Lower leg skin (tissue), 4 donors: ENCODE data around the gene UEVLD. TPM values are rescaled to one million over a fixed set of nuclear protein-coding genes. Genes with fewer than 3 reads are reported as not detected.

Experiments
- DNase-seq, 2 donors: peaks; one replicate each; pipeline ENCODE4 v3.0.0-alpha.2; 2019; ENCODE audit warnings: low spot score in 2 of 2
- H3K4me3 ChIP-seq: fragments of 200-600 bp; sonication (generic); 2 replicates; pipeline ENCODE4 v1.5.1; 2017; ENCODE audit warnings: mild to moderate bottlenecking, low read depth; ENCODE audit not compliant: poor library complexity, severe bottlenecking
- CTCF ChIP-seq, 3 donors: fragments of 450-650 bp; IDR thresholded peaks; one replicate each; pipeline ENCODE4 v1.5.1; 2016; ENCODE audit warnings: antibody characterized with exemption in 3 of 3, mild to moderate bottlenecking in 3 of 3, moderate library complexity in 2 of 3
- POLR2A ChIP-seq, 2 donors: fragments of 450-650 bp; IDR thresholded peaks; one replicate each; pipeline ENCODE4 v1.6.1; 2016 to 2017; ENCODE audit warnings: antibody characterized with exemption in 2 of 2, mild to moderate bottlenecking in 1 of 2, moderate library complexity in 1 of 2
- WGBS, 2 donors: methylation state at CpG; one replicate each; pipeline ENCODE4 v1.1.5; 2018; 5-methylcytosine and 5-hydroxymethylcytosine counted together
- intact Hi-C: fragments of 100-400 bp; cut with DNase I; formaldehyde crosslinking; loops from one replicate; pipeline ENCODE4 v1.15.0; 2023; ENCODE audit warnings: low total_unique reads
- total RNA-seq, 4 donors: library from RNA; depleted of rRNA; stranded (reverse); fragments of >200 nt; gene quantifications; one replicate each; pipeline ENCODE4 v1.1.0, GENCODE V29; 2016

The UEVLD gene
- total RNA-seq, 4 donors from 2014 or later, result 21.4 to 50.2 (median 31.3) TPM

GRCh38 chr11:18567081-18567480 lies 21.5 kb downstream of the UEVLD start:
- TF ChIP-seq POLR2A (IDR thresholded peaks at IDR 0.05) (no peak), CTCF (IDR thresholded peaks at IDR 0.05) (no peak)
- 75 to 79% methylated on average over 3 of the region's 3 CpGs for WGBS, 2 donors
- DNase-seq, result no peak
- no peak overlapping the region for H3K4me3 ChIP-seq
- intact Hi-C loops, result no loop called here

- no peak for DNase-seq
- intact Hi-C loops, result no loop called here
- TF ChIP-seq POLR2A (IDR thresholded peaks at IDR 0.05) (no peak), CTCF (IDR thresholded peaks at IDR 0.05) (no peak)
- no peak overlapping the region for H3K4me3 ChIP-seq
Observed at GRCh38 chr11:18566406-18566805, 22.1 kb downstream of the UEVLD start.

- H3K4me3 ChIP-seq, result no peak overlapping the region
- DNase-seq, result no peak
- TF ChIP-seq CTCF (IDR thresholded peaks at IDR 0.05), result no peak
- intact Hi-C loops, result no loop called here
Observed at GRCh38 chr11:18564149-18564548, 24.4 kb downstream of the UEVLD start.

GRCh38 chr11:18563090-18563730 lies 25.3 kb downstream of the UEVLD start:
- no peak for DNase-seq
- 75 to 79% methylated on average over 2 of the region's 2 CpGs for WGBS, 2 donors
- no peak for TF ChIP-seq CTCF (IDR thresholded peaks at IDR 0.05)
- TF ChIP-seq POLR2A (IDR thresholded peaks at IDR 0.05), result no peak
- H3K4me3 ChIP-seq, result no peak overlapping the region
- intact Hi-C loops, result no loop called here

GRCh38 chr11:18548001-18548400 lies 40.5 kb downstream of the UEVLD start:
- 73 to 74% methylated on average over 2 of the region's 2 CpGs for WGBS, 2 donors
- no peak overlapping the region for H3K4me3 ChIP-seq
- intact Hi-C loops, result loop anchor here (10.0 kb wide), 1 partner anchor 187 kb away; no protein-coding TSS in a partner anchor
- no peak for TF ChIP-seq CTCF (IDR thresholded peaks at IDR 0.05)
- no peak for TF ChIP-seq POLR2A (IDR thresholded peaks at IDR 0.05)
- DNase-seq, result no peak
